HL-60/S4 treated with phorbol 12-myristate 13-acetate at 8.2 ng/mL for 4 days and 3 days (cell line): ENCODE data around the gene ZNF688.

Source experiments
- in situ Hi-C: fragments of 300-500 bp; cut with MboI; formaldehyde crosslinking; loops from 2 replicates; pipeline ENCODE4 v1.15.0; 2022; ENCODE audit warnings: low sequenced_read_pairs

ZNF688 gene

DNA sequence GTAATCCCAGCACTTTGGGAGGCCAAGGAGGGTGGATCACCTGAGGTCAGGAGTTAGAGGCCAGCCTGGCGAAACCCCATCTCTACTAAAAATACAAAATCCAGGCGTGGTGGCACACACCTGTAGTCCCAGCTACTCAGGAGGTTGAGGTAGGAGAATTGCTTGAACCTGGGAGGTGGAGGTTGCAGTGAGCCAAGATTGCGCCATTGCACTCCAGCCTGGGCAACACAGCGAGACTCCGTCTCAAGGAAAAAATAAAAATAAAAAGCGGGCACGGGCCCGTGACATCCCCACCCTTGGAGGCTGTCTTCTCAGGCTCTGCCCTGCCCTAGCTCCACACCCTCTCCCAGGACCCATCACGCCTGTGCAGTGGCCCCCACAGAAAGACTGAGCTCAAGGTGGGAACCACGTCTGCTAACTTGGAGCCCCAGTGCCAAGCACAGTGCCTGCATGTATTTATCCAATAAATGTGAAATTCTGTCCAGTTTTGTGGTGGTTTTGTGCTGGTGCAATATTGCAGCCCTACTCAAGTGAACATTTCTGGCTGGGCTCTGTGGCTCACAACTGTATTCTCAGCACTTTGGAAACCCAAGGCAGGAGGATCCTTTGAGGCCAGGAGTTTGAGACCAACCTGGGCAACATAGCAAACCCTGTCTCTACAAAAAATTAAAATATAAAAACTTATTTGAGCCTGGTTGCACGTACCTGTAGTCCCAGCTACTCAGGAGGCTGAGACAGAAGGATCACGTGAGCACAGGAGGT is 48.6 kb downstream of the ZNF688 start:
- in situ Hi-C loops, result loop anchor here (10.0 kb wide), 1 partner anchor 88 kb away; the partner anchor contains the start of gene DCTPP1

GRCh38 chr16:30521873-30522641 is 49.5 kb downstream of the ZNF688 start:
- in situ Hi-C loops, result loop anchor here (10.0 kb wide), 1 partner anchor 87 kb away; the partner anchor contains the start of gene DCTPP1

GRCh38 chr16:30521476-30521872 is 50.0 kb downstream of the ZNF688 start:
- in situ Hi-C loops, result loop anchor here (10.0 kb wide), 1 partner anchor 87 kb away; the partner anchor contains the start of gene DCTPP1
